Panc1 (cell line): ENCODE measurements around the gene GRIK1. TPM values are rescaled to one million over a fixed set of nuclear protein-coding genes. Genes with fewer than 3 reads are reported as not detected.

Experiments
- ATAC-seq: fragments of 200-7000 bp; cut with Tn5 transposase; 2 replicates; pipeline ENCODE4 v1.9.1; 2020; ENCODE audit warnings: mild to moderate bottlenecking, moderate library complexity
- BruUV-seq: library from RNA; stranded (reverse); fragments of 400-500 nt; replicated peaks from 2 replicates; lab custom pipeline; 2021; lab: Mats Ljungman, UMichigan
- CTCF ChIA-PET: fragments of 300-600 bp; sonication (Branson Sonifier 250); formaldehyde crosslinking; loops from one replicate; lab custom pipeline; 2022; ENCODE audit warnings: antibody characterized with exemption; lab: Charles Lee
- POLR2A ChIA-PET: fragments of 300-600 bp; sonication (Branson Sonifier 250); formaldehyde crosslinking; loops from one replicate; lab custom pipeline; 2022; ENCODE audit warnings: antibody characterized with exemption; lab: Charles Lee
- DNase-seq: peaks from one replicate; pipeline ENCODE4 v3.0.0-alpha.2; 2010; ENCODE audit warnings: low read depth, low spot score
- H3K27ac ChIP-seq: 2 replicates; pipeline ENCODE4 v1.5.1; 2011; ENCODE audit warnings: mild to moderate bottlenecking, low read length, inconsistent platforms
- H3K27me3 ChIP-seq: fragments of 200-500 bp; sonication (Bioruptor generic); 2 replicates; pipeline ENCODE4 v1.6.0; 2014; ENCODE audit warnings: low read length, inconsistent platforms; ENCODE audit not compliant: control insufficient read depth, insufficient read depth
- H3K36me3 ChIP-seq: fragments of 200-500 bp; sonication (Bioruptor generic); 2 replicates; pipeline ENCODE4 v1.5.1; 2014; ENCODE audit warnings: inconsistent platforms, mild to moderate bottlenecking, low read length, moderate library complexity; ENCODE audit not compliant: control insufficient read depth, insufficient read depth
- H3K4me1 ChIP-seq: 2 replicates; pipeline ENCODE4 v1.5.1; 2011; ENCODE audit warnings: inconsistent platforms, mild to moderate bottlenecking, low read length, moderate library complexity; ENCODE audit not compliant: control insufficient read depth, insufficient read depth
- H3K4me3 ChIP-seq, 2 experiments: 2 replicates each; pipeline ENCODE4 v1.5.1; 2011 to 2012; ENCODE audit warnings: low read depth in 2 of 2, low read length in 2 of 2, mild to moderate bottlenecking in 2 of 2, inconsistent platforms in 1 of 2, moderate library complexity in 1 of 2
- H3K9me3 ChIP-seq: fragments of 200-500 bp; sonication (Bioruptor generic); 2 replicates; pipeline ENCODE4 v1.5.1; 2014; ENCODE audit warnings: low read depth, mild to moderate bottlenecking, inconsistent platforms, low read length, moderate library complexity; ENCODE audit not compliant: control insufficient read depth, insufficient read depth
- CTCF ChIP-seq: fragments of 450-650 bp; IDR thresholded peaks from 2 replicates; pipeline ENCODE4 v1.5.1; 2017; ENCODE audit warnings: mild to moderate bottlenecking
- POLR2AphosphoS5 ChIP-seq: IDR thresholded peaks from 2 replicates; pipeline ENCODE4 v1.6.1; 2012; ENCODE audit warnings: mild to moderate bottlenecking, low read depth, low read length, moderate library complexity
- REST ChIP-seq, 2 experiments: IDR thresholded peaks; 2 replicates each; pipeline ENCODE4 v1.6.1; 2011 to 2012; ENCODE audit warnings: low read depth in 2 of 2, control low read depth in 1 of 2, low read length in 1 of 2, mild to moderate bottlenecking in 1 of 2, moderate library complexity in 1 of 2; ENCODE audit not compliant: insufficient read depth in 1 of 2
- SIN3A ChIP-seq: IDR thresholded peaks from 2 replicates; pipeline ENCODE4 v1.6.1; 2012; ENCODE audit warnings: low read depth, mild to moderate bottlenecking, low read length, moderate library complexity, borderline replicate concordance; ENCODE audit not compliant: insufficient read depth
- TCF7L2 ChIP-seq: IDR thresholded peaks from 2 replicates; pipeline ENCODE4 v1.6.1; 2011; ENCODE audit warnings: mild to moderate bottlenecking, low read depth, low read length, inconsistent platforms
- in situ Hi-C: cut with HindIII; loops from 2 replicates; pipeline ENCODE4 v1.10.0; 2016; ENCODE audit warnings: low sequenced_read_pairs, low pct_unique_long_range_greater_than_20kb
- intact Hi-C: fragments of 100-400 bp; cut with micrococcal nuclease; formaldehyde crosslinking; loops from one replicate; pipeline ENCODE4 v1.10.0; 2022; ENCODE audit not compliant: unreplicated experiment
- total RNA-seq: library from RNA; stranded (reverse); gene quantifications from one replicate; pipeline ENCODE4 v1.2.1, GENCODE V29; 2021; ENCODE audit not compliant: unreplicated experiment

Gene GRIK1
- total RNA-seq, 1 experiment from 2014 or later, result not detected

GRCh38 chr21:29793712-29794111 is 146.1 kb downstream of the GRIK1 start:
- Histone ChIP-seq H3K4me1 (no peaks in the 10 kb centered on the region), H3K4me3 (no peak overlapping the region), H3K9me3 (no peaks in the 10 kb centered on the region), H3K27ac (no peak overlapping the region), H3K36me3 (no peaks in the 10 kb centered on the region), H3K27me3 (no peaks in the 10 kb centered on the region)
- BruUV-seq, result no TSS peak
- no peak for TF ChIP-seq POLR2AphosphoS5
- no peak for TF ChIP-seq TCF7L2
- no peak for TF ChIP-seq CTCF
- no peak for TF ChIP-seq SIN3A
- no peak for TF ChIP-seq REST (IDR thresholded peaks at IDR 0.05; ENCODE audit: insufficient read depth in 1 of 2, low read depth in 2 of 2, low read length in 1 of 2)
- intact Hi-C loops (no loop called here), in situ Hi-C loops (no loop called here)
- CTCF ChIA-PET, result no interaction called here
- DNase-seq, result no peak
- no peak for ATAC-seq
- POLR2A ChIA-PET, result no interaction called here

GRCh38 chr21:29789393-29789792 is 150.4 kb downstream of the GRIK1 start:
- Histone ChIP-seq H3K27ac (no peak overlapping the region), H3K4me3 (no peak overlapping the region), H3K36me3 (no peaks in the 10 kb centered on the region), H3K27me3 (no peaks in the 10 kb centered on the region), H3K9me3 (no peaks in the 10 kb centered on the region), H3K4me1 (no peaks in the 10 kb centered on the region)
- DNase-seq (no peak), ATAC-seq (no peak)
- TF ChIP-seq SIN3A (no peak), REST (IDR thresholded peaks at IDR 0.05; ENCODE audit: insufficient read depth in 1 of 2, low read depth in 2 of 2, low read length in 1 of 2) (no peak), CTCF (no peak), TCF7L2 (no peak), POLR2AphosphoS5 (no peak)
- ChIA-PET POLR2A (no interaction called here), CTCF (no interaction called here)
- no TSS peak for BruUV-seq
- intact Hi-C loops (no loop called here), in situ Hi-C loops (no loop called here)
